Measurements from ENCODE around the gene P2RY13. TPM values are rescaled to one million over a fixed set of nuclear protein-coding genes. Genes with fewer than 3 reads are reported as not detected.

The P2RY13 gene
- total and polyA plus RNA-seq, 3 donors from 2014 or later: 0.31 to 1.7 TPM; not detected in 1

- H3K36me3 ChIP-seq (ENCODE audit: low read depth, missing control alignments): no peaks in the 10 kb centered on the region
- no peak overlapping the region for H3K27ac ChIP-seq
- no peak for TF ChIP-seq POLR2A (IDR thresholded peaks at IDR 0.05)
- TF ChIP-seq, protein P1, sequence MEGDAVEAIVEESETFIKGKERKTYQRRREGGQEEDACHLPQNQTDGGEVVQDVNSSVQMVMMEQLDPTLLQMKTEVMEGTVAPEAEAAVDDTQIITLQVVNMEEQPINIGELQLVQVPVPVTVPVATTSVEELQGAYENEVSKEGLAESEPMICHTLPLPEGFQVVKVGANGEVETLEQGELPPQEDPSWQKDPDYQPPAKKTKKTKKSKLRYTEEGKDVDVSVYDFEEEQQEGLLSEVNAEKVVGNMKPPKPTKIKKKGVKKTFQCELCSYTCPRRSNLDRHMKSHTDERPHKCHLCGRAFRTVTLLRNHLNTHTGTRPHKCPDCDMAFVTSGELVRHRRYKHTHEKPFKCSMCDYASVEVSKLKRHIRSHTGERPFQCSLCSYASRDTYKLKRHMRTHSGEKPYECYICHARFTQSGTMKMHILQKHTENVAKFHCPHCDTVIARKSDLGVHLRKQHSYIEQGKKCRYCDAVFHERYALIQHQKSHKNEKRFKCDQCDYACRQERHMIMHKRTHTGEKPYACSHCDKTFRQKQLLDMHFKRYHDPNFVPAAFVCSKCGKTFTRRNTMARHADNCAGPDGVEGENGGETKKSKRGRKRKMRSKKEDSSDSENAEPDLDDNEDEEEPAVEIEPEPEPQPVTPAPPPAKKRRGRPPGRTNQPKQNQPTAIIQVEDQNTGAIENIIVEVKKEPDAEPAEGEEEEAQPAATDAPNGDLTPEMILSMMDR (IDR thresholded peaks at IDR 0.05): no peak
- no peaks in the 10 kb centered on the region for H3K9me3 ChIP-seq
- no peak overlapping the region for H3K4me3 ChIP-seq
- H3K4me1 ChIP-seq: no peaks in the 10 kb centered on the region
- no peaks in the 10 kb centered on the region for H3K27me3 ChIP-seq
- intact Hi-C loops (cut with DNase I; ENCODE audit: low total_unique reads): no loop called here
- DNase-seq: peak; percentile 65
- 38 to 47% methylated on average over 2 of the region's 2 CpGs for WGBS, 2 donors
Measured at GRCh38 chr3:151345859-151346258, 16.5 kb upstream of the P2RY13 start.

DNA sequence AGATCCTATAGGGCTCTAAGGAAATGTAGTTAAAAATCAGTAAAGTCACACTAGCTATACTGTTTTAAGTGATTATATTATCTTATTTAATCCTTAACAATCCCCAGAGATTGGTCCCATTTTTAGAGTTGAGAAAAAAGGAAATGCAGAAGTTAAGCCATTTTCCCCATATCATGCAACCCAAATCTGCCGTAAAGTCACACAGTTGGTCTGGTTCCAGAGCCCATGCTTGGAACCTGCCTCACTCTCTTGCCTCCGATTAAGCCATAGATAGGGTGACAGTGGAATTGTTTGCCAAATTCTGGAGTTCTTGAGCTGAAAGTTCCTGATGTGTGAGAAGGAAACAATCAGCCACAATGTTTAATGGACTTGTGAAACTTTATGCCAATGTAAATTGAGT is 2.3 kb upstream of the P2RY13 start:
- intact Hi-C loops (cut with DNase I; ENCODE audit: low total_unique reads): no loop called here
- no peaks in the 10 kb centered on the region for H3K4me1 ChIP-seq
- H3K27me3 ChIP-seq: no peaks in the 10 kb centered on the region
- H3K27ac ChIP-seq: no peak overlapping the region
- 83% methylated on average over 2 of the region's 2 CpGs for WGBS, 2 donors
- H3K36me3 ChIP-seq (ENCODE audit: low read depth, missing control alignments): no peaks in the 10 kb centered on the region
- no peaks in the 10 kb centered on the region for H3K9me3 ChIP-seq
- H3K4me3 ChIP-seq: no peak overlapping the region
- no peak for DNase-seq
- TF ChIP-seq POLR2A (IDR thresholded peaks at IDR 0.05): no peak
- TF ChIP-seq, protein P1 (IDR thresholded peaks at IDR 0.05): no peak

GRCh38 chr3:151330899-151331298 is 1.6 kb upstream of the P2RY13 start:
- H3K36me3 ChIP-seq (ENCODE audit: low read depth, missing control alignments): no peaks in the 10 kb centered on the region
- intact Hi-C loops (cut with DNase I; ENCODE audit: low total_unique reads): no loop called here
- H3K27me3 ChIP-seq: no peaks in the 10 kb centered on the region
- no peaks in the 10 kb centered on the region for H3K9me3 ChIP-seq
- DNase-seq: no peak
- H3K4me3 ChIP-seq: no peak overlapping the region
- H3K4me1 ChIP-seq: no peaks in the 10 kb centered on the region
- TF ChIP-seq, protein P1 (IDR thresholded peaks at IDR 0.05): no peak
- no peak for TF ChIP-seq POLR2A (IDR thresholded peaks at IDR 0.05)
- no peak overlapping the region for H3K27ac ChIP-seq

DNA sequence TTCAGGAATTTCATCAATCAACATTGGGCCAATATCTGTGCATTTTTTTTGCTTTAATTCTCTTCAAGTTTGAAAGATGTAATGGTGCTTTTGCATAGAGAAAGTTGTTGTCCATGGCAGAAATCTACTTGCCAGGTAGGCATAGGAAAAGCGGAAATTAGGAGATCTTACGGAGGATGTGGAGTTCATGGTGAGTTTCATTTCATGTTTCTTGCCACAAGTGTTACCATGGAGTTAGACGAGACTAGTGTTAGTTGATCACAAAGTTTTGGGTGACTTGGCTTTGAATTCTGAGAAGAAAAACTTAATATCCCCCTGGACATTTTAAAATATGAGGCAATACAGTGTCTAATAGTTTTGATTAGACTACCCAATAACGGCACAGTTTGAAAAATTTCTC is 1.0 kb upstream of the P2RY13 start:
- intact Hi-C loops (cut with DNase I; ENCODE audit: low total_unique reads): no loop called here

More for the DNA sequence above, 1.0 kb upstream of the P2RY13 start:
- Histone ChIP-seq H3K27me3 (no peaks in the 10 kb centered on the region), H3K36me3 (ENCODE audit: low read depth, missing control alignments) (no peaks in the 10 kb centered on the region), H3K4me3 (no peak overlapping the region), H3K9me3 (no peaks in the 10 kb centered on the region), H3K27ac (no peak overlapping the region), H3K4me1 (no peaks in the 10 kb centered on the region)
- TF ChIP-seq POLR2A (IDR thresholded peaks at IDR 0.05): no peak
- TF ChIP-seq, protein P1 (IDR thresholded peaks at IDR 0.05): no peak
- DNase-seq: no peak
- 68 to 76% methylated on average over 4 of the region's 4 CpGs for WGBS, 2 donors
